T-cell (primary cell): ENCODE data around the gene ALDH16A1. TPM values are rescaled to one million over a fixed set of nuclear protein-coding genes. Genes with fewer than 3 reads are reported as not detected.

ENCODE experiments used
- ATAC-seq, 4 experiments: fragments of 200-7000 bp in 3 of 4; fragments of 150-1000 bp in 1 of 4; cut with Tn5 transposase; replicated peaks in 1 of 4; 1 replicate in 3 of 4; 2 replicates in 1 of 4; pipeline ENCODE4 v1.10.0; 2021; ENCODE audit warnings: moderate library complexity in 3 of 4, mild to moderate bottlenecking in 2 of 4, moderate number of reproducible peaks in 1 of 4
- CTCF ChIA-PET, 2 donors: fragments of 300-600 bp; sonication (Branson Sonifier 250); formaldehyde crosslinking; loops; one replicate each; lab custom pipeline; 2022; ENCODE audit warnings: antibody characterized with exemption in 2 of 2; lab: Charles Lee
- POLR2A ChIA-PET, 2 donors: fragments of 300-600 bp; sonication (Branson Sonifier 250); formaldehyde crosslinking; loops; one replicate each; lab custom pipeline; 2022; ENCODE audit warnings: antibody characterized with exemption in 2 of 2; lab: Charles Lee
- DNase-seq, 35 experiments: peaks; one replicate each; pipeline versions ENCODE4 v3.0.0 to v3.0.0-alpha.2; 2013 to 2023
- H3K27ac ChIP-seq: one replicate; pipeline ENCODE4 v1.5.1; 2013; ENCODE audit warnings: low read length
- H3K27me3 ChIP-seq, 2 experiments: replicated peaks in 1 of 2; 1 replicate in 1 of 2; 2 replicates in 1 of 2; pipeline versions ENCODE4 v1.6.1 to v1.7.0; 2013; ENCODE audit warnings: low read length in 1 of 2, mixed read lengths in 1 of 2; ENCODE audit not compliant: control insufficient read depth in 2 of 2, insufficient read depth in 2 of 2; ENCODE audit errors: extremely low read depth in 1 of 2
- H3K36me3 ChIP-seq, 2 donors: 1 replicate in 1 of 2; 2 replicates in 1 of 2; pipeline versions ENCODE4 v1.6.1 to v1.7.0; 2013; ENCODE audit warnings: low read length in 1 of 2; ENCODE audit not compliant: control insufficient read depth in 2 of 2, insufficient read depth in 1 of 2; ENCODE audit errors: extremely low read depth in 1 of 2
- H3K4me1 ChIP-seq, 2 experiments: 1 replicate in 1 of 2; 2 replicates in 1 of 2; pipeline versions ENCODE4 v1.6.1 to v1.7.0; 2013; ENCODE audit warnings: low read length in 2 of 2, mixed read lengths in 1 of 2; ENCODE audit not compliant: insufficient read depth in 2 of 2, control insufficient read depth in 1 of 2; ENCODE audit errors: extremely low read depth in 1 of 2
- H3K4me3 ChIP-seq, 2 donors: 1 replicate in 1 of 2; 2 replicates in 1 of 2; pipeline versions ENCODE4 v1.5.1 to v1.7.0; 2013; ENCODE audit warnings: mild to moderate bottlenecking in 2 of 2, low read length in 1 of 2, moderate library complexity in 1 of 2; ENCODE audit not compliant: control insufficient read depth in 1 of 2; ENCODE audit errors: extremely low read depth in 1 of 2
- H3K9me3 ChIP-seq: 2 replicates; pipeline ENCODE4 v1.7.0; 2013
- H3K27ac Mint-ChIP-seq, 2 donors: one replicate each; pipeline ENCODE4 v1.8.0; 2020 to 2021; ENCODE audit warnings: mild to moderate bottlenecking in 2 of 2, mixed read lengths in 2 of 2
- H3K27me3 Mint-ChIP-seq, 2 donors: one replicate each; pipeline ENCODE4 v1.8.0; 2021 to 2022; ENCODE audit warnings: mixed read lengths in 2 of 2
- H3K36me3 Mint-ChIP-seq: one replicate; pipeline ENCODE4 v1.8.0; 2021; ENCODE audit warnings: mixed read lengths
- H3K4me1 Mint-ChIP-seq, 3 donors: one replicate each; pipeline ENCODE4 v1.8.0; 2020 to 2022; ENCODE audit warnings: mixed read lengths in 3 of 3, mild to moderate bottlenecking in 1 of 3
- H3K4me3 Mint-ChIP-seq, 3 donors: one replicate each; pipeline ENCODE4 v1.8.0; 2020 to 2022; ENCODE audit warnings: mild to moderate bottlenecking in 3 of 3, mixed read lengths in 3 of 3, moderate library complexity in 3 of 3
- H3K9me3 Mint-ChIP-seq, 3 donors: one replicate each; pipeline ENCODE4 v1.8.0; 2020 to 2022; ENCODE audit warnings: mixed read lengths in 3 of 3
- WGBS: methylation state at CpG from one replicate; pipeline ENCODE4 v1.1.5; 2013; ENCODE audit warnings: missing lambda C conversion rate; ENCODE audit not compliant: insufficient coverage; 5-methylcytosine and 5-hydroxymethylcytosine counted together
- total RNA-seq, 35 experiments: library from RNA in 6 of 35; stranded (reverse) in 6 of 35; fragments of 120-200 nt in 1 of 35; gene quantifications; one replicate each; pipeline versions ENCODE4 v1.2.1 to v1.2.4 and lab custom pipeline; 2013 to 2026

The ALDH16A1 gene
- total RNA-seq, 5 donors from 2014 or later (not counting 1 experiment from before 2014, with no cell fraction given): 32.8 to 57.2 (median 46.3) TPM

GRCh38 chr19:49409441-49410029 is 43.5 kb upstream of the ALDH16A1 start:
- H3K27ac ChIP-seq: peak overlapping the region; percentile 65
- H3K4me3 Mint-ChIP-seq: peak overlapping the region; percentile 7 to 76 (median 53)
- H3K4me3 ChIP-seq: no peak overlapping the region
- peaks cover 36 to 65% of the 10 kb centered on the region in 2 experiments for H3K4me1 ChIP-seq
- peak overlapping the region; percentile 87 to 96 for H3K27ac Mint-ChIP-seq
- no peaks in the 10 kb centered on the region for H3K27me3 Mint-ChIP-seq
- no peaks in the 10 kb centered on the region for H3K9me3 ChIP-seq
- CTCF ChIA-PET: interaction anchor here in 1 of 2 donors (0.5 kb wide), 1 partner anchor 76 kb away, joined by 4 read pairs; no protein-coding TSS in a partner anchor
- POLR2A ChIA-PET: no interaction called here
- peaks cover 0 to 8% of the 10 kb centered on the region in 2 experiments for H3K27me3 ChIP-seq
- peaks cover 50 to 65% (median 57%) of the 10 kb centered on the region in 3 donors for H3K4me1 Mint-ChIP-seq
- no peaks in the 10 kb centered on the region for H3K36me3 ChIP-seq
- no peaks in the 10 kb centered on the region for H3K9me3 Mint-ChIP-seq
- ATAC-seq (peak; percentile 60 to 81 (median 74)), DNase-seq (peak in 3 of 35 experiments; percentile 34 to 44 (median 35))
- H3K36me3 Mint-ChIP-seq: no peaks in the 10 kb centered on the region
- WGBS: 32% methylated on average over 3 of the region's 5 CpGs

DNA sequence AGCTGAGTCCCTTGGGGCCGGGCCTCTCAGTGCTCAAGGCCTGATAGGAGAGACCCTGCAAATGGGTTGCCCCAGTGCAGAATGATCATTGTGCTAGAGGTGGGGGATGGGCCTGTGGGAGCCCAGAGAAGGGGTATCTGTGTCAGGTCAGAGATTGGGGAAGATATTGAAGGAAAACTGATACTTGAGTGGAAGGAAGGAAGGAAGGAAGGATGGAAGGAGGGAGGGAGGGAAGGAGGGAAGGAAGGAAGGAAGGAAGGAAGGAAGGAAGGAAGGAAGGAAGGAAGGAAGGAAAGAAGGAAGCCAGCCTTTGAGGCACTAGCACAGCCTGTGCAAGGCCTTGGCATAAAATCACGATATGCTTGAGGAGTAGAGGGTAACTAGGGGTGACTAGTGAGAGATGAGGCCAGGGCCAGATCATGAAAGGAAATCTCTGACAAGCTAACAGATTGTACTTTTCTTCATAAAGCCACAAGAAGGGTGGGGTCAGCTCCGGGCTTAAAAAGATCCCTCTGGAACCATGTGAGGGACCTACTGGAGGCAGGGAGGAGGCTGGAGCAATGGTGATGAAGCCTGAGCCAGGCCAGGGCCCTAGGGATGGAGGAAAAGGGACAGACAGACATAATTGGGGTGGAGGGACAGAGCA is 41.2 kb upstream of the ALDH16A1 start:
- Mint-ChIP-seq H3K27ac (peak overlapping the region; percentile 78 to 80), H3K4me3 (peak overlapping the region in 1 of 3 donors; percentile 30), H3K9me3 (no peaks in the 10 kb centered on the region), H3K4me1 (peaks cover 48 to 55% (median 51%) of the 10 kb centered on the region in 3 donors), H3K27me3 (peaks cover 0 to 3% of the 10 kb centered on the region in 2 donors), H3K36me3 (no peaks in the 10 kb centered on the region)
- peaks cover 36 to 57% of the 10 kb centered on the region in 2 experiments for H3K4me1 ChIP-seq
- POLR2A ChIA-PET: interaction anchor here (0.7 to 1.0 kb wide), 2 partner anchors 12 to 67 kb away, joined by 4 read pairs; no protein-coding TSS in a partner anchor
- peaks cover 0 to 17% of the 10 kb centered on the region in 2 experiments for H3K27me3 ChIP-seq
- H3K27ac ChIP-seq: no peak overlapping the region
- WGBS: 65% methylated on average over 2 of the region's 3 CpGs
- no peaks in the 10 kb centered on the region for H3K36me3 ChIP-seq
- H3K4me3 ChIP-seq: no peak overlapping the region
- CTCF ChIA-PET: no interaction called here
- DNase-seq (no peak), ATAC-seq (no peak)
- H3K9me3 ChIP-seq: no peaks in the 10 kb centered on the region

DNA sequence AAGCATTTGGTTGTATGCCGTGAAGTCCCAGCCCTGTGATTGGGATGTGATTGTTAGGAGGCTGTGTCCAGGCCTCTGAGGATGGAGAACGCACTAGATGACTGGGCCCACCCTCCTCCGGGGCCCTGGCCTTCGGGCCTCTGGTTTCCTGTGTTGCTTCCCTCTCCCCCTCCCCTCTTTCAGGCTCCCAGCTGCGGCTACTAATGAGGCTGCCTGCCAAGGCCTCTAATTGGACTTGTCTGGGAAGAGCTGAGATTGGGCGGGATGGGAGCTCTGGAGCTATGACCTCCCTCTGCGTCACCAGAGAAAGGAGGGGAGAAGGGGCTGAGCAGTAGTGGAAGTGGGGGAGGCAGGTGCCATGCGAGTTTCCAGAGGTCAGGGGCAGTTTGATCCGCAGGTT is 39.7 kb upstream of the ALDH16A1 start:
- Histone ChIP-seq H3K4me3 (no peak overlapping the region), H3K9me3 (no peaks in the 10 kb centered on the region), H3K27ac (no peak overlapping the region), H3K27me3 (peaks cover 0 to 31% of the 10 kb centered on the region in 2 experiments), H3K4me1 (peaks cover 31 to 42% of the 10 kb centered on the region in 2 experiments), H3K36me3 (no peaks in the 10 kb centered on the region)
- CTCF ChIA-PET: interaction anchor here in 1 of 2 donors (0.6 kb wide), 1 partner anchor 13 kb away, joined by 10 read pairs; no protein-coding TSS in a partner anchor
- POLR2A ChIA-PET: no interaction called here
- ATAC-seq: no peak
- H3K9me3 Mint-ChIP-seq: no peaks in the 10 kb centered on the region
- peaks cover 37 to 42% (median 41%) of the 10 kb centered on the region in 3 donors for H3K4me1 Mint-ChIP-seq
- H3K27me3 Mint-ChIP-seq: peaks cover 5 to 13% of the 10 kb centered on the region in 2 donors
- no peak overlapping the region for H3K27ac Mint-ChIP-seq
- no peaks in the 10 kb centered on the region for H3K36me3 Mint-ChIP-seq
- no peak overlapping the region for H3K4me3 Mint-ChIP-seq
- 92% methylated on average over 4 of the region's 9 CpGs for WGBS
- no peak for DNase-seq

GRCh38 chr19:49414256-49414655 is 38.8 kb upstream of the ALDH16A1 start:
- ATAC-seq (no peak), DNase-seq (no peak)
- H3K27ac Mint-ChIP-seq: no peak overlapping the region
- ChIA-PET POLR2A (no interaction called here), CTCF (no interaction called here)
- H3K9me3 Mint-ChIP-seq: no peaks in the 10 kb centered on the region
- peaks cover 13 to 22% of the 10 kb centered on the region in 2 donors for H3K27me3 Mint-ChIP-seq
- H3K4me3 Mint-ChIP-seq: no peak overlapping the region
- WGBS: 94% methylated on average over 3 of the region's 3 CpGs
- H3K4me1 ChIP-seq: peaks cover 22 to 33% of the 10 kb centered on the region in 2 experiments
- H3K4me1 Mint-ChIP-seq: peaks cover 29 to 33% (median 32%) of the 10 kb centered on the region in 3 donors
- H3K27ac ChIP-seq: no peak overlapping the region
- no peak overlapping the region for H3K4me3 ChIP-seq
- no peaks in the 10 kb centered on the region for H3K9me3 ChIP-seq
- no peaks in the 10 kb centered on the region for H3K36me3 Mint-ChIP-seq
- peaks cover 0 to 37% of the 10 kb centered on the region in 2 experiments for H3K27me3 ChIP-seq
- no peaks in the 10 kb centered on the region for H3K36me3 ChIP-seq

GRCh38 chr19:49415102-49415809 is 37.8 kb upstream of the ALDH16A1 start:
- DNase-seq: no peak
- peaks cover 0 to 44% of the 10 kb centered on the region in 2 experiments for H3K27me3 ChIP-seq
- no peak for ATAC-seq
- Mint-ChIP-seq H3K36me3 (no peaks in the 10 kb centered on the region), H3K27ac (no peak overlapping the region), H3K9me3 (no peaks in the 10 kb centered on the region), H3K27me3 (peaks cover 23 to 32% of the 10 kb centered on the region in 2 donors), H3K4me1 (peaks cover 19 to 24% (median 22%) of the 10 kb centered on the region in 3 donors), H3K4me3 (no peak overlapping the region)
- CTCF ChIA-PET: no interaction called here
- no peak overlapping the region for H3K27ac ChIP-seq
- H3K4me3 ChIP-seq: no peak overlapping the region
- WGBS: 51% methylated on average over 11 of the region's 15 CpGs
- no peaks in the 10 kb centered on the region for H3K9me3 ChIP-seq
- POLR2A ChIA-PET: no interaction called here
- peaks cover 13 to 23% of the 10 kb centered on the region in 2 experiments for H3K4me1 ChIP-seq
- no peaks in the 10 kb centered on the region for H3K36me3 ChIP-seq

- H3K36me3 Mint-ChIP-seq: no peaks in the 10 kb centered on the region
- H3K9me3 ChIP-seq: no peaks in the 10 kb centered on the region
- DNase-seq: no peak
- no peak overlapping the region for H3K27ac Mint-ChIP-seq
- no peak overlapping the region for H3K4me3 Mint-ChIP-seq
- H3K4me1 Mint-ChIP-seq: peaks cover 20 to 26% (median 25%) of the 10 kb centered on the region in 3 donors
- CTCF ChIA-PET: no interaction called here
- H3K27me3 ChIP-seq: peaks cover 0 to 49% of the 10 kb centered on the region in 2 experiments
- no peaks in the 10 kb centered on the region for H3K36me3 ChIP-seq
- H3K4me3 ChIP-seq: no peak overlapping the region
- 83% methylated on average over 1 of the region's 2 CpGs for WGBS
- no peak overlapping the region for H3K27ac ChIP-seq
- peaks cover 13 to 18% of the 10 kb centered on the region in 2 experiments for H3K4me1 ChIP-seq
- no peaks in the 10 kb centered on the region for H3K9me3 Mint-ChIP-seq
- peaks cover 29 to 38% of the 10 kb centered on the region in 2 donors for H3K27me3 Mint-ChIP-seq
- ATAC-seq: no peak
- POLR2A ChIA-PET: no interaction called here
Observed at GRCh38 chr19:49415810-49416200, 37.2 kb upstream of the ALDH16A1 start.
